CMK (cell line): ENCODE measurements around the gene NUDT2.

Source experiments
- DNase-seq: peaks from one replicate; pipeline ENCODE4 v3.0.0-alpha.2; 2010; ENCODE audit warnings: low read depth

NUDT2 gene

DNA sequence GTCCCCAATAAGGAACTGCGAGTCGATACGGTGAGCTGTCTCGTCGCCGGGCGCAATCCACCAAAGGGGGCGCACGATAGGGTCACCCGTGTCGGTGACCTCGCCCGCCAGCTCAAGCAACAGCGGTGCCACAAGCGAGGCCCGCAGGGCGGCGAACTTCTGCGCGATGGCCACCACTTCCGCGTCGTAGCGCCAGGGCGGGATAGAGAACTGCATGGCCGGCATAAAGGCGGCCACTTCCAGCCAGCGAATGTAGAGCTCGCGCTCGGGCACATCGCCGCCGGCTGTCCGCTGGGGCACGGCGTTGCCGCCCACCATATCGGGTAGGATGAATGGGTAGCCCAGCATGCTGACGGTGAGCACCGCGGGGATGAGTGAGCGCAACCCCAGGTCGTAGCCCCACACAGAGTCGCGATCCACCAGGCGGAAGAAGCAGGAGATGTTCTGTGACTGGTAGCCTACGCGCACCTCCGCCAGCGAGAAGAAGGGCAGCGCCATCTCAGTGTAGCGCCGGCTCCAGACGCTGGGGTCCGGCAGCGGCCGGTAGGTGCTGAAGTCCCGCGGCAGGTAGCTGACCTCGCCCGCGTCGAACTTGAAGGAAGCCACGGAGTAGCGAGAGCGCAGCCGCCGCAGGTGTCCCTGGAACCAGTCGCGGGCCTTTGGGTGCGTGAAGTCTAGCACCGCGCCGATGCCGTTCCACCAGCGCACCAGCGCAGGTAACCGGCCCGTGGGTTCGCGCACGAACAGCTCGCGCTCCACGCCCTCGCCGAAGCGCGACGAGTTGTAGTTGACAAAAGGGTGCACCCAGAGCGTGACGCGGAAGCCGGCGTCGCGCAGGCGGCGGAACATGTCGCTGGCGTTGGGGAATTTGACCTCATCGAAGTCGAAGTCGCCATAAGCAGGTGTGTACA is 41.9 kb downstream of the NUDT2 start:
- DNase-seq, result no peak

- no peak for DNase-seq
These were observed 42.6 kb downstream of the NUDT2 start for GRCh38 chr9:34371886-34372466.

- DNase-seq, result no peak
These were observed 43.2 kb downstream of the NUDT2 start for GRCh38 chr9:34372467-34373011.

DNA sequence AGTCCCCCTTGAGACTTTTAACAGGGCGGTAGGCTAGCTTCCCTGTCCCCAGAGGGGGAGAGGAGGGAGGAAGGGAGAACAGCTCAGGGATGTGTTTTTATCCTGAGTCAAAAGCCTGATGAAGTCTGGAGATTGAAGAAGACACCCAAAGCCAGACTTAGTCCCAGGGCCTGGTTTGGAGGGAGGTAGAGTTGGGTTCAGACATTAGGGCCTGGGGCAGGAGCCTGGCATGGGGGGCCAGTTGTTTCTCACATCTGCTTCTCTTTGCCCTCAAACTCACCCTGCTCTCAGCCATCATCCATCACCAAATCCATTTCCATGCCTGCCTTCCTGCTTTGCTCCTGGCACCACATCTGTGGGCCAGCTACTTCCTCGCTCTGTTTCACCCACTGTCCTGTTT is 44.4 kb downstream of the NUDT2 start:
- DNase-seq, result no peak

DNA sequence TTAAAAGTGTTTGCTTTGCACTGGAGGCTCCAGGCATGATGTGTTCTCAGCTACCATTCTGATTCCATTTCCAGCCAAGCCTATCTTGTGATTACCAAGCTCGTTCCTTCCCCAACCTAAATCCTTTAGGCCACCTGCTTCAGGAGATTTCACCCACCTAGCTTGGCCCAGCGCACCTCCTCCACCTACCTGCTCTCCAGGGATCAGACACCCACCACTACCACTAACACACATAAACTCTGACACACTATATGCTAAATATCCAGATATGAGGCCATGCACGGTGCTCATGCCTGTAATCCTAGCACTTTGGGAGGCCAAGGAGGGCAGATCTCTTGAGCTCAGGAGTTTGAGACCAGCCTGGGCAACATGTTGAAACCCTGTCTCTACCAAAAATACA is 45.0 kb downstream of the NUDT2 start:
- no peak for DNase-seq

DNA sequence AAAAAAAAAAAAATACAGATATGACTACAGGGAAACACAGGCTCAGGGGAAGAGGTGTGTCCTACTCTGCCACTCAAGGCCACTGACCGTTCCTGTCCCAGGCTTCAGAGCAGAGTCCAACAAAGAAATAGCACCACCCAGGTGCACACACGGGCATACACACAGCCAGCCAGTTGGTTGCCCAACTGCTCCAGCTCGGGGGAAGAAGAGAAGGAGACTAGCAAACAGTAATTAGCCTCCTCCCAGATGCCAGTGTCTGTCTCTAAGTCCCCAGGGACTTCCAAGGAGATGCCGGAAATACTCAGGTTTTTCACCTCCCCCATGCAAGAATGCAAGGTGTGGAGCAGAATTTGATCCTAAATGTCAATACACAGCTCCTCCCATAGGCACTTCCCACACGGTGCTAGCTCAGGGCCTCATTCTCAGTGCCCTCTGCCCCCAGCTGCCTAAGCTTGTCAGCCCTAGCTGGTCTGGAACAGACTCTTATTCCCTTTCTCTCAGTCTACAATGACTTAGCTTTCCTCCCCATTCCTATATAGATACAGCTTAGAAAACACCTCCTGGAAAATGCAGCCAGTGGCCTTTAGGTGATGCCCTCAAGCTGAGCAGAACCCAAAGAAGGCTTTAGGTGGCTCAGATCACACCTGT is 45.7 kb downstream of the NUDT2 start:
- DNase-seq, result no peak

GRCh38 chr9:34375901-34376595 is 46.7 kb downstream of the NUDT2 start:
- peak; percentile 62 for DNase-seq

GRCh38 chr9:34376596-34377403 is 47.4 kb downstream of the NUDT2 start, which contains the start of gene MYORG:
Gene MYORG, minus strand, starts transcription at chr9:34376898. Its CDS starts 3,955 bp downstream, at chr9:34372943.
- peak; percentile 91 for DNase-seq

GRCh38 chr9:34377404-34377746 is 48.0 kb downstream of the NUDT2 start:
- DNase-seq, result no peak

- DNase-seq, result no peak
These were observed 49.1 kb downstream of the NUDT2 start for GRCh38 chr9:34378376-34379060.

DNA sequence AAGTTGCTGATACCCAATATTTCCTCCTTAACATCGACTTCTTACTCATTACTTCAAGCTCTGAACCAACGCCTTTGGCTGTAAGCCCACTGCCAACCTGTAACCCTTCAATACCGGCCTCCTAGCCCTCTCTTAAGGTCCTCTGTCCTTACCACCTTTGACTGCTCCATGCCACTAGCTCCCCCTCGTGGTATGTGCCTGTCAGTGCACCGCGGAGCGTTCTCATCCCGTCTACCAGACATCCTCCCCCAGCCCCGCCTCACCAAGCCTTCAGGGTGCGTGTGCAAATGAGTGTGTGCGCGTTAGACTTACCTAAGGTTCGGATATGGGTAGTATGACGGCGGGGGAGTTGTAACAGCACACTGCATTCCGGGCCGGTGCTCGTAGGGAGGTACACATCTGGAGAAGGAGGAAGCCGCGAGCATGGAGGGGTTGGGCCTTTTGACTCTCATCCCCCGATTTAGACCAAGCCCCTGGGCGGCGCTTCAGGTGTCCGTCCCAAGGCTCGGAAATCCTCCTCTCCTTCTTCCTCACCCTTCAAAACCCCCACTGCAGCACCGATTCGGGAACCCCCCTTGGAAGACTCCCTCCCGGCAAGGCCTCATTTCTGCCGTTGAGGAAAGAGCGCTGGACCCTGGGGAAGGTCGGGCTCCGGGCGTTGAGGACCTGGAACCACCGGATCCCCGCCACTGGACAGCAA is 50.1 kb downstream of the NUDT2 start:
- peak; percentile 85 for DNase-seq

- DNase-seq, result no peak
These were observed 50.7 kb downstream of the NUDT2 start for GRCh38 chr9:34380034-34380510.

DNA sequence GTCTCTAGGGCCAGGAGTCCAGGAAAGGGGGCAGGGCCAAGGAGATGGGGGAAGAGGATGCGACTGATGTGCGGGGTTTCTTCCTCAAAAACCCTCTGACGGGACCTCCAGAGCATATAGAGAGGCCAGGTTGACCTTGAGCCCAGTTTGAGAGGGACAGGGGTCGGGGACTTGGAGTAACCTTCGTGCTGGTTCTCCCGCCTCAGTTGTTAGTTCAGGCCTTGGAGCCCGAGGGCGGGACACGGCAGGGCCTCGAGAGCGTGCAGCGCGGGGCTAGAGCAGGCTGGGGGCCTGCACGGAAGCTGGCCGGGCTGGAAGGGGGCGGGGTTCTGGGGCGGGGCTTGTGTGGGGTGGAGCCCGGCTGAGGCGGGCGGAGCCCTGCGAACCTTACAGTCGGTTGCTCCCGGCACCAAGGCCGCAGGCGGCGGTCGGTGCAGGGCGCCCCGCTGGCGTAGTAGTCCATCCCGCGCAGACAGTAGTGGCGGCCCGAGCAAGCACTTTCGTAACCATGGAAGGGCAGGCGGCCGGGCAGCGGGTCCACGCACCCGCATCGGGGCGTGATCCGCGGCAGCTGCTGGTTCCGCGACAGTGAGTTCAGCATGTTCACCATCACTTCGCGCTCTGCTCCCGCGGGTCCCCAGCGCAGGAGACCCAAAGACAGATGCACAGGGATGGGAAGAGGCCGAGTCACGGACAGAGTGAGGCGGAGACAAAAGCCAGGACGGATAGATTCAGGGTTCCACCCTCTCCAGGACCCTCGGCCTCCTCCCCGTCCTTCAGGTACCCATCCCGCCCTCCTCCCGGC is 51.3 kb downstream of the NUDT2 start:
- peak; percentile 70 for DNase-seq

- no peak for DNase-seq
These were observed 52.0 kb downstream of the NUDT2 start for GRCh38 chr9:34381323-34381722.

GRCh38 chr9:34382054-34382453 is 52.7 kb downstream of the NUDT2 start:
- DNase-seq, result no peak

DNA sequence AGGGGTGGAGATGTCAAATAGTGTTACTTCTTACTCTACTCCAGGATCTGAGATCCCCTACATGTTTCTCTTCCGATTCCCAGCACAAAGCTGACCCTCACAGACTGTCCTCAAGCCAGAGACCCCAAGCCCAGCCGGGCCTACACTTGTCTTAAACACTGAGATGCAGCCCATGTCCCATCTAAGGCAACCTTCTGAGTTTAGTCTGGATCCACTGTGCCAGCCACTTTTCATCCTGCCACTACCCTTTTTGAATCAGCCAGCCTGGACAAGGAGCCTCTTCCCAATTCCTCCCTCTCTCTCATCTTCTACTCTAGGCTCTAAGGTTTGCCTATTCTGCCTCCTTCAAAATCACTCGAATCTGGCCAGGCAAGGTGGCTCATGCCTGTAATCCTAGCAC is 53.5 kb downstream of the NUDT2 start:
- DNase-seq, result no peak

DNA sequence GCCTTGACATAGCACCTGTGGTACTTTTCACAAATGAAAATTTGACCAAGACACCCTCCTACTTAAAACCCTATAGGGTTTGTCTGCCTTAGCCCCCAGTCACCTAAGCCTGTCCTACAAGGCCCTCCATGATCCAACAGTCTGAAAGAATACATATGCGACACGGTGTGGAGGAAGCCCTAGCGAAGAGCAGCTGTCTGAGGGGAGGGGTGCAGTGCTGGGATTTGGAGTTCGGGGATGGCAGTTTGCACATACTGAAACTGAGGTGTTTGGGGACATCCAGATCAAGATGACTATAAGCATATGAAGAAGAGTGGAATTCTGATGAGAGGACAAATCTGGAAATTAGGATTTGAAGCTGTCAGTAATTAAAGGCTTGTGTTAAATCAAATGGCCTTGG is 54.5 kb downstream of the NUDT2 start:
- no peak for DNase-seq

DNA sequence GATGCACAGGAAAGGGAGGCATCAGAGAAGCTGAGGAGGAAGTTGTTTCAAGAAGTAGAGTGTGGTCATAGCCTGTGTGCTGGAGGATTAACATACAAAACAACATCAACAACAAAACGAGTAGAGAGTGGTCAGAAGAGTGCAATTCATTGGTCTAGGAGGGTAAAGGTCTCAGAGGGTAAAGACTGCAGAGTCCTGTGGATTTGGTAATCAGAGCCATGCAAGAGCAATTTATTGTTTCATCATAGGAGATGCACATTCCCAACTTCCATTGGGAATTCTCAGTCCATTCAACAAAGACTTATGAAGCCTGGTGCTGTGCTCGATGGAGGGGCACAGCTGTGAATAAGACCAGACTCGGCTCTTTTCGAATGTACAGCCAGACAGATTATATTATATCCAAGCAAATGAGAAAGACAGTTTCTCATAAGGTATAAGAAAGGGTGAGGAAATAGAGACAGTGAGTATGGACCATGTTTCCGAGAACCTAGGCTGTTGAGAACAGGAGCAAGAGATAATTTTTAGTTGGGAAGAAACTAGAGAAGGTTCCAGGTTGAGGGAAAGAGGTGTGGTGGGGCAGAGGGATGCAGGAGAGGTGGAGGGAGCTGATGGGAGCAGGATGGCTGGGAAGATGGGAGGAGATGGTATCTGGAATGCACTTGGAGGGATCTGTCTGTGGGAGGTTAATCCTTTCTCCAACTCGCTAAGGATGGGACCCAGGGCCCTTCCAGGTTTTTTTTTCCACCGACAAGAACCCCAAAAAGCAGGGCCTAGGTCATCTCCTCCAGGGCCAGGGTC is 55.2 kb downstream of the NUDT2 start:
- no peak for DNase-seq
